Fibroblast of skin of right biceps (primary cell): ENCODE results near the gene NFKB1.
"Not testable (repeated sequence)": the region's sequence is repeated elsewhere in the genome, so short reads cannot be mapped to it uniquely, and the experiment has no call there.

Experiments
- DNase-seq: peaks from one replicate; pipeline ENCODE4 v3.0.0-alpha.2; 2013

The NFKB1 gene

GRCh38 chr4:102604222-102604940, 103.2 kb downstream of the NFKB1 start:
- no peak for DNase-seq

DNA sequence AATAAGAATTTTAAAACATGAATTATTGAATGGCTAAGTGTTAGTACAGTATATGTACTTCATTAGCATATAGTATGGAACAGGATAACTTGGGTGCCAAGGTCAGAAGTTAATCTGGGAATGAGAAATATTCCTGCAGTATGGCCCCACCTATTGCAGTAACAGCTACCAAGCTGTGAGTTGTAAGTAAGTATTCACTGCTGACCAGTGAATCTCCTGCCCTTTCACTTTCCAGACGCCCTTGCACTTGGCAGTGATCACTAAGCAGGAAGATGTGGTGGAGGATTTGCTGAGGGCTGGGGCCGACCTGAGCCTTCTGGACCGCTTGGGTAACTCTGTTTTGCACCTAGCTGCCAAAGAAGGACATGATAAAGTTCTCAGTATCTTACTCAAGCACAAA, 105.1 kb downstream of the NFKB1 start:
- no peak for DNase-seq

- DNase-seq = no peak
Measured at GRCh38 chr4:102606846-102607450, 105.8 kb downstream of the NFKB1 start.

DNA sequence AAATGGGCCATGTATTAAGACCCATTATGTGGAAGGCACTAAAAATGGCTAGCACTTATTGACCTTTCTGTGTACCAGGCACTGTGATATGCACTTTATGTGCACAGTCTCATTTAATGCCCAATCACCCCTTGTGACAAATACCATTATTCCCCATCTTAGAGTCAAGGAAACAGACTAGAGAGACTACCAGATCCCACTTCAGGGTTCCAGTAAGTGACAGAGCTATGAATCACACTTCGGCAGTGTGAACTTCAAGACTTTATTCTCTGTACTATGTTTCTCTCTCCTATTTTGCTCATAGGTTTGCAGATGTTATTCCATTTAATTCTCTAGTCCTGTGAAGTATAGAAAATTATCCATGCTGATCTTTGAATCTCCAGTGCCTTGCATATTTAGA, 107.0 kb downstream of the NFKB1 start:
- DNase-seq = peak; percentile 31

DNA sequence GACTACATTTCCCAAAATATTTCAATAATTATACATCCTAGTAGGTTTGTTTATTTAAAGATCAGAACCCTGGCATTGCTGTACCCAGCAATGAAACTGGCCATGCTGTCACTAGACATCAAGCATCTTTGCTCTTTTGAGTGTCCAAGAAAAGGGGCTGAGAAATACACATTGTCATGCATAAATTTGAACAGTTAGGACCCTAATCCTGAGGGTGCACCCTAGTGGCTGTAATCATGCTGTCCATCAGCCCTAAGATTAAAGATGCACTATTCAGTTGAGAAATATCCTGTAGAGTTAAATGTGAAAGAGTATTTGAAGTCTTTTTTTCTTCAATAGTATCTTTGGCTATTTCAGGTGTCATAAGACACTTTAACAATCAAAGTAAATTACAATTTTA, 108.8 kb downstream of the NFKB1 start:
- no peak for DNase-seq

DNA sequence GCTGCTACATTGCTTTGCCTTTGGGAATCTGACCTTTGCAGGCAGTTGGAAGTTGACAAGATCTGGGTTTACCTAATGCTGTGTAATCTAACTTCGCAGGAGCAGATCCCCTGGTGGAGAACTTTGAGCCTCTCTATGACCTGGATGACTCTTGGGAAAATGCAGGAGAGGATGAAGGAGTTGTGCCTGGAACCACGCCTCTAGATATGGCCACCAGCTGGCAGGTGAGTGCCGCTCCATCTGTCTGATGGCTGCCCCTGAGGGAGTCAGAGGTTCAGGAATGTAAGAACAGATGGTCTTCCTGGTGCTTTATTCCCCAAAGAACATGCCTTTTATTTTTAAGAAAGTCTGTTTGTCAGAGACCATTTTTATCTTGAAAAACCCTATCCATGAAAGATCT, 109.3 kb downstream of the NFKB1 start:
- DNase-seq = no peak

DNA sequence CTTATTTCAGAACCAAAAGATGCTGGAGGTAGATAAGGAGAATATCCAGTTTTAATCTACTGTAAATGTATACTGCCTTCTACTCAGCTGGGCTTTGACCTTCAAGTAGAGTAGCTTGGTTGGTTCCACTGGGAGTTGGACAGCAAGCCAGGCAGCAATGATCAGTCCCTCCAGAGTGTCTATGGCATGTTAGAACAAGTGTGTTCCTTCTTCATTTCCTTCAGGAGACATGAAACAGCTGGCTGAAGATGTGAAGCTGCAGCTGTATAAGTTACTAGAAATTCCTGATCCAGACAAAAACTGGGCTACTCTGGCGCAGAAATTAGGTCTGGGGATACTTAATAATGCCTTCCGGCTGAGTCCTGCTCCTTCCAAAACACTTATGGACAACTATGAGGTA, 111.1 kb downstream of the NFKB1 start:
- DNase-seq = no peak

- no peak for DNase-seq
Measured at GRCh38 chr4:102612824-102613366, 111.7 kb downstream of the NFKB1 start.

DNA sequence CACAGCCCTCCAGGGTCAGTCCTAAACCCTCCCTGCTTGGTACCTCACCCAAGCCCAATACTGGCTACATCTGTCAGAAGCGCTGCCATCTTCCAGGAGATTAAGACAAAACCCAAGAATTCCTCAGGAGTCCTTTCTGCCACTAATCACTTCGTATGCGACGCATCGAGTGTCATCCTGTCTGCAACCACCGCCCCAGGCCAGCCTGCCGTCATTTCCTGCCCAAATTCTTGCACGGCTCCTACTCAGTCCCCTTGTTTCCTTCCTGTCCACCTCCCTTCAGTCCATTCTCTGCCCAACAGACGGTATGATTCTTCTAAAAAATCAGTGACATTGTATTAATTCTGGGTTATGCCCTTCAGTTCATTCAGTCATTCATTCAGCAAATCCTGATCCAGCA, 113.6 kb downstream of the NFKB1 start:
- DNase-seq = no peak

GRCh38 chr4:102616636-102617035, 115.5 kb downstream of the NFKB1 start:
- DNase-seq = no peak

GRCh38 chr4:102619021-102619420, 117.9 kb downstream of the NFKB1 start:
- DNase-seq = not testable (repeated sequence)

GRCh38 chr4:102619776-102620631, 118.8 kb downstream of the NFKB1 start:
- peak; percentile 65 for DNase-seq

DNA sequence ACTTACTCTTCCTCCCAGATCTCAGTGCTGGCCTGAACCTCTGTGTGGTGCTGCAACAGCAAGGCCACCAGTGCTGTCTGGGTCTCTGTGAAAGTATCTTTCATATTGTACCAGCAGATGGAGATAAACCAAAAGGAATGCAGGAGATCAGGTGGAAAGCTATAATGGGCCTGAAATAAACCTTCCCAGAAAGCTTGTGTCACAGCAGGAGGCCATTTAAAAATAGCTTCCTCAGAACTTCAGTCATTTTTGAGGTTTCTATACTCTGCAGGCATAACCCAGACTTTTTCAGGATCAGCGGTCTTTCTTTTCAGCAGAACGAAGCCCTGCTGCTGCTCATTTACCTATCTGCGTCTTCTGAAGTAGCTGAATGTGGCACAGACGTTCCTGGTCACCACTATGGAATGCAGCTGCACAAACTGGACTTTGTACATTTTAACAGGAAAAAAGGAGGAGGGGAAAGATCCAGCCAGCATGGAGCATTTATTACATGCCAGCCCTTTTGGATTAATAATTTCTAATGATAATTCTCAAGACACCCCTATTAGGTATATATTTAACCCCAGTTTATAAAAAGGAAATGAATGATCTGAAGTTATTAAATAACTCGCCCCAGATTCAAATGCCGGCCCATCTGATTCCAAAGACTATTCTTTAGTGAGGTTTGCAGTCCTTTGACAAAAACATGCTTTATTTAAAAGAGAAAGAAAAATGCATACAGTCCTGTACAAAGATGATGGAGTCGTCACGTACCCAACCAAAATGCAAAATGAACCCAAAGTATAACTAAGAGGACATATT, 119.7 kb downstream of the NFKB1 start:
- DNase-seq = peak; percentile 89

DNA sequence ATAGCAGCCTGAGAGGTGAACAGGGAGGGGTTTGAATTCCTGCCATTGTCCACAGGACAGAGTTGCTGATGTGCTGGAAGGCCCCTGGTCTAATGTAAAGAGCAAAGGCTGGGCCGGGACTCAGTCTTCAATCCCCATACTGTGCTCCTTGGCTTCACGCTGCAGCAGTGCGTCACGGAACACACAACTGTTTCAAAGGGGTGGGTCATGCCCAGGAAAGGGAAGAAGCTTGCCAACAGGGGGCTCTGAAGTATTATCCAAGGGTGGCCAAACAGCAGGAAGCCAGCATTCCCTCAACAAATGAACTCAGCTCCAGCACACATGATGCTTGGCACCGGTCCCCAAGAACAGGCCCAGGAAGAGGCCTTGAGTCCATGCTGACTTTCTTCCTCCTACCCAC, 122.5 kb downstream of the NFKB1 start:
- DNase-seq = peak; percentile 78

GRCh38 chr4:102624505-102624904, 123.3 kb downstream of the NFKB1 start:
- peak; percentile 21 for DNase-seq

- DNase-seq = peak; percentile 33
Measured at GRCh38 chr4:102625232-102625930, 124.2 kb downstream of the NFKB1 start.

- DNase-seq = peak; percentile 88
Measured at GRCh38 chr4:102627831-102628523, 126.8 kb downstream of the NFKB1 start.

- no peak for DNase-seq
Measured at GRCh38 chr4:102629673-102630072, 128.5 kb downstream of the NFKB1 start.

DNA sequence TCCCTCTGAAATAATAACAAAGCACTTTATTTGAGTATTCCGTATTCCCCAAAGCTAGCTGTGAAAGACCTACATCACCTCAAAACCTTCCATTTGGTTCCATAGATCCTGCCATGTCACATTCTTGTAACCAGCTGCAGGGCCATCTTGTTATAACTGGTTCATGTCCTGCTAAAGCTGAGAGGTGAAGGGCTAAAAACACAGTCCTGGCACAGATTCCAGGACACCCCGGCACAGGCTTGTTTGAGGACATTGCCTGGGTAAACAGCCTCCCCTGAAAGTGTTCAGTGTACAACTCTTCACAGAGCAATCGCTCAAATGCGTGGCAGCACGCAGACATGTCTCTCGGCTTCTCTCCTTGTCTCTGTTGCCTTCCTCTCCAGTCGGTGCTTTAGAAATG, 130.5 kb downstream of the NFKB1 start:
- no peak for DNase-seq

DNA sequence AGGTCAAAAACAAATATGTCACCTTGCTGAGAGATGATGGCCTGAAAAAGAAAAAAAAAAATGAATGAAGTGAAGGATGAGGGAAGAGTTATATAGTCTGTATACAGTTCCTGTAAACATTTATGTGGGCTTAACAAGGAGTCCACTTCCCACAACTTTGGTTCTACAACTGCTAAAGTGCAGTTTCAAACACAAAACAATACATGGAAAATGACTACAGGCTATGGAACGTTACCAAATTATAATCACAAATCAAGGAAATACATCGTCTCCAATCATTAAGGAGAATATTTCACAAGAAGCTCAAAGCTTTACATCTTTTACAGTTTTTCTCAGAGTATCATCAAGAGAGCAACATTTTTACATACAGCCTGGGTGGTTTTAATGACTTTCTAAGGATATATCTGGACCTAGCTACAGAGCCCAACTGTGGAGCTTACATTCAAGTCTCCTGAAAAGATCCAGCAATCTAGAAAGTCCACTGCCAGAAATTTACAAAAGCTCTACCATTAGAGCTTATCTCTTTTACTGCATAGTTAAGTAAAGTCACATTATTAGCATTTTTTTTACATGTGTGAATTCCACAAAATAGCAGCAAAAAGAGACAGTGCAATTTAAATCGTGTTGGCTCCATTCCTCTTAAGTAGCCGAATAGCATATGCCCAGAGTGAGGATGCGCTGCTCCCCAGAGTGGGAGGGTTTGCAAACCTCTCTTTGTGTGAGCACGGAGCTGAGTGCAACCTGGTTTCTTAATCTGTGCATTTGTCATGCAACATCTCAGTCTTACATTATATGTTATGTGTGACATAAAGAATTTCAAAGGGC, 131.3 kb downstream of the NFKB1 start:
- peak; percentile 43 for DNase-seq
